Measurements from ENCODE around the gene C3orf62.

DNA sequence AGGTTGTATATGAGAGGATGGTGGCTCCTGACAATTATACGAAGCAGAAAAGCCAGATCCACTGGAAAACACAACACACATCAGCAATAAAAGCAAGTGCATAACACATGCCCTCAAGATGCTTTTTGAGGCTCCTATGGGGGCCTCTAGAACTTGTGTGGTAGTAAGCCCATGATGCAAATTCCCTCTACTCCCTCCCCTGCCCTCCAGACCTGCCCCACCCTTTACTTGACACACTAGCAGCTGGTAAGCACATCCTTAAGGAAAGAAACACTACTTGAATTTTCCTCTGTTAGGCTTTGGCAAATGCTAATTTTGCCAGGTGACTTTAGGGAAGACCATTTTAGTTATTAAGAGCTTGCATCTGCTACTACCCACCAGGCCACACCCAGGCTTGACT, 33.6 kb upstream of the C3orf62 start:
- TF ChIP-seq, protein P1, sequence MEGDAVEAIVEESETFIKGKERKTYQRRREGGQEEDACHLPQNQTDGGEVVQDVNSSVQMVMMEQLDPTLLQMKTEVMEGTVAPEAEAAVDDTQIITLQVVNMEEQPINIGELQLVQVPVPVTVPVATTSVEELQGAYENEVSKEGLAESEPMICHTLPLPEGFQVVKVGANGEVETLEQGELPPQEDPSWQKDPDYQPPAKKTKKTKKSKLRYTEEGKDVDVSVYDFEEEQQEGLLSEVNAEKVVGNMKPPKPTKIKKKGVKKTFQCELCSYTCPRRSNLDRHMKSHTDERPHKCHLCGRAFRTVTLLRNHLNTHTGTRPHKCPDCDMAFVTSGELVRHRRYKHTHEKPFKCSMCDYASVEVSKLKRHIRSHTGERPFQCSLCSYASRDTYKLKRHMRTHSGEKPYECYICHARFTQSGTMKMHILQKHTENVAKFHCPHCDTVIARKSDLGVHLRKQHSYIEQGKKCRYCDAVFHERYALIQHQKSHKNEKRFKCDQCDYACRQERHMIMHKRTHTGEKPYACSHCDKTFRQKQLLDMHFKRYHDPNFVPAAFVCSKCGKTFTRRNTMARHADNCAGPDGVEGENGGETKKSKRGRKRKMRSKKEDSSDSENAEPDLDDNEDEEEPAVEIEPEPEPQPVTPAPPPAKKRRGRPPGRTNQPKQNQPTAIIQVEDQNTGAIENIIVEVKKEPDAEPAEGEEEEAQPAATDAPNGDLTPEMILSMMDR (IDR thresholded peaks at IDR 0.05), result no peak
- TF ChIP-seq POLR2A (IDR thresholded peaks at IDR 0.05), result no peak
